ENCODE results near the gene WDR82.

- TF ChIP-seq SMAD5 (IDR thresholded peaks at IDR 0.05; ENCODE audit: low read depth) = no peak
- TF ChIP-seq ELK1 (IDR thresholded peaks at IDR 0.05; ENCODE audit: low read depth, low read length) = no peak
Measured at GRCh38 chr3:52295671-52296208, 17.3 kb upstream of the WDR82 start.
